Urinary bladder (tissue), 4 donors: ENCODE data around the gene TULP1. TPM values are rescaled to one million over a fixed set of nuclear protein-coding genes. Genes with fewer than 3 reads are reported as not detected.
"Not testable (repeated sequence)": the region's sequence is repeated elsewhere in the genome, so short reads cannot be mapped to it uniquely, and the experiment has no call there.

Experiments
- DNase-seq: peaks from one replicate; pipeline ENCODE4 v3.0.0-alpha.2; 2015; ENCODE audit errors: extremely low spot score
- H3K27ac ChIP-seq: one replicate; pipeline ENCODE4 v1.5.1; 2013; ENCODE audit warnings: low read depth, mild to moderate bottlenecking, moderate library complexity
- H3K36me3 ChIP-seq: one replicate; pipeline ENCODE4 v1.6.1; 2013; ENCODE audit warnings: mild to moderate bottlenecking, moderate library complexity; ENCODE audit not compliant: insufficient read depth
- H3K4me1 ChIP-seq: one replicate; pipeline ENCODE4 v1.6.1; 2013; ENCODE audit warnings: mild to moderate bottlenecking, moderate library complexity; ENCODE audit not compliant: insufficient read depth
- H3K4me3 ChIP-seq: one replicate; pipeline ENCODE4 v1.5.1; 2013; ENCODE audit warnings: low read depth, low read length
- WGBS: extraction: QIAGEN DNeasy Blood & Tissue Kit; methylation state at CpG from one replicate; pipeline ENCODE4 v1.1.7; 2013; 5-methylcytosine and 5-hydroxymethylcytosine counted together
- polyA plus RNA-seq: library from polyadenylated mRNA; stranded (reverse); fragments of 200-250 nt; gene quantifications from one replicate; pipeline ENCODE4 v1.2.3, GENCODE V29; 2013
- total RNA-seq: library from RNA; depleted of rRNA; stranded (reverse); fragments of >200 nt; gene quantifications from one replicate; pipeline ENCODE4 v1.2.3, GENCODE V29; 2014
- donor health status: healthy with polysubstance abuse.
- donor health status: healthy.

TULP1 gene
- total and polyA plus RNA-seq, 2 donors: 0.34 to 1.3 TPM

GRCh38 chr6:35535847-35536246, 23.2 kb upstream of the TULP1 start:
- H3K4me1 ChIP-seq, H3K27ac ChIP-seq, H3K36me3 ChIP-seq, H3K4me3 ChIP-seq, DNase-seq: not testable (repeated sequence)
- 74% methylated on average over 6 of the region's 6 CpGs for WGBS

DNA sequence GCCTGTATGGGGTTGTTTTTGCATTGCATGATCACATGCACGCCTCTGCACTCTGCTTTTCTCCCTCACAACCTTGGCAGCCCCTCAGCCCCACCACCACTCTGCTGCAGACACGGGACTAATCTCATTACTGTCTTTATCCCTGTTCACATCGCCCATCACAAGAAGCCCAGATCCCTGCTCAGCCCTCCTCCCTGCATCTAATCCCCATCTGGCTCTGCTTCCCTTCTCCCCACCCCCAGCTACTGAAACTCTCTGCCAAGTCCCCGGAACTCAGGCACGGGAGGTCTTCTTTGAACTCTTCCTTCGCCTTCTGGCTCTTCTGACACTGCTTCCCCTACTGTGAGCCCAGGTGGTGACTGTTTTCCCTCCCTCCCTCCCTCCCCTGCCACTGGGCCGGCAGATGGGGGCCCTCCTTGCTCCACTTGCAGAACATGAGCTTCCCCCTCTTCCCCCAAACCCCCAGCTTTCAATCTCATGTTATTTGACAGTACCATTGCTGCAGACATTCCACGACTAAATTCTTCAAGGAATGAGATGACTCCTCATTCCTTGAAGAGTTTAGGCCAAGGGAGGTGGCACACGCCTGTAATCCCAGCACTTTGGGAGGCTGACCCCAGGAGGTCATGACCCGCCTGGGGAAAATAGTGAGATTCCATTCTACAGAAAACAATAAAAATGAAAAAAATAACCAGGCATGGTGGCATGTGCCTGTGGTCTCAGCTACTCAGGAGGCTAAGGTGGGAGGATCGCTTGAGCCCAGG, 21.9 kb upstream of the TULP1 start:
- Histone ChIP-seq H3K4me3 (no peak overlapping the region), H3K4me1 (no peaks in the 10 kb centered on the region), H3K27ac (no peak overlapping the region), H3K36me3 (no peaks in the 10 kb centered on the region)
- DNase-seq: peak; percentile 64
- 31% methylated on average over 11 of the region's 11 CpGs for WGBS

DNA sequence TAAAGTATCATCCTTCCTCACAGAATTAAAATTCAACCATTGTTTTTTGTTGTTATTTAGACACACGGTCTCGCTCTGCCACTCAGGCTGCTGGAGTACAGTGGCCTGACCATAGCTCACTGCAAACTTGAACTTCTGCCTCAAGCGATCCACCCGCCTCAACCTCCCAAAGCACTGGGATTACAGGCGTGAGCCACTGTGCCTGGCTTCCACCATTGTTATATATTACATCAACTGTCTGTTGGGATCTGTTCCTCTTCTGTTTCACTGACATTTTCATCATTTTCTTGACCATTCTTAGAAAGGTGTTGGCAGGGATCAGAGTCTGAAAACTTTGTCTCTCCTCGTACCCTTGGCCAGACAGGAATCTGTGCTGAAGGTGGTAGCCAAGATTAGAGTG, 21.3 kb upstream of the TULP1 start:
- no peak overlapping the region for H3K4me3 ChIP-seq
- WGBS: 35% methylated on average over 6 of the region's 6 CpGs
- H3K27ac ChIP-seq: no peak overlapping the region
- H3K36me3 ChIP-seq: no peaks in the 10 kb centered on the region
- DNase-seq: no peak
- no peaks in the 10 kb centered on the region for H3K4me1 ChIP-seq

- no peak overlapping the region for H3K27ac ChIP-seq
- no peak for DNase-seq
- 49% methylated on average over 4 of the region's 4 CpGs for WGBS
- H3K36me3 ChIP-seq: no peaks in the 10 kb centered on the region
- H3K4me1 ChIP-seq: no peaks in the 10 kb centered on the region
- no peak overlapping the region for H3K4me3 ChIP-seq
These were observed 19.4 kb upstream of the TULP1 start for GRCh38 chr6:35532126-35532525.

GRCh38 chr6:35524380-35525020, 11.8 kb upstream of the TULP1 start:
- 94% methylated on average over 3 of the region's 3 CpGs for WGBS
- no peaks in the 10 kb centered on the region for H3K36me3 ChIP-seq
- DNase-seq: no peak
- no peak overlapping the region for H3K4me3 ChIP-seq
- no peak overlapping the region for H3K27ac ChIP-seq
- H3K4me1 ChIP-seq: no peaks in the 10 kb centered on the region

DNA sequence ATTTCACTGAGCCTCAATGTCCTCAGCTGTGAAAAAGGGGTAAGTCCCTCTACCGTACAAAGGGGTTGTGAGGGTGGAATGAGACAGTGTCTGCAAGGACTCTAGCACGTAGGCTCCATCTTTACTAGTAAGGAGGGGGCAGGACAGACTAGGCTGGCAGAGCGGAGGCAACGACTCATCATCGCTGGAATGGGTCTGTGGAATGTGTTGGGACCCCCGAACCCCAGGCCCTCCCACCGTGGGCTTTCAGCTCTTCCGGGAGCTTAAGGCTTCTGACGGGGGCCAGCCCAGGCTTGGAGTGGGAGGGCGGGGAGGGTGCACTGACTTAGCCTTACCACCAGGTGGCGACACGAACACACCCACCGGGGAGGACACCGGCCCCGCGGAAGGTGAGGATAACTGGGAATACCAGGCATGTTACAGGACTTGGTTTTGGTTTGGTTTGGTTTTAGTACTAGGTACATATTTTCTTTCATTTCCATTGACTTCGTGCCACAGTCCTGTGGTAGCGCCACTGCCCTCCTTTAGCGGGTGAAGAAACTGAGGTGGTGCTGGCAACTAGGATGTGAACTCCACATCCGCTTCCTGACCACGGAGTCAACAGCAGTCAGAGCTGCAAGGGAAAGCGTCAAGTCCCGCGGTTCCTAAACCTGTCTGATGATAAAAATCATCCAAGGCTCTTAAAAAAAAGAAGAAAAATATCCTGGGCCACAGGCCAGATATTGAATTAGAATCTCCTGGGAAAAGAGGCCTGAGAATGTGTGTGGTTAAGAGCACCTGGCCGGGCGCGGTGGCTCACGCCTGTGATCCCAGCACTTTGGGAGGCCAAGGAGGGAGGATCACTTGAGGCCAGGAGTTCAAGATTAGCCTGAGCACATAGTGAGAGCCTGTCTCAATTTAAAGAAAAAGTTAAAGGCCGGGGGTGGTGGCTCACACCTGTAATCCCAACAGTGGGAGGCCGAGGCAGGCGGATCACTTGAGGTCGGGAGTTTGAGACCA, 10.3 kb upstream of the TULP1 start:
- Histone ChIP-seq H3K4me1 (no peaks in the 10 kb centered on the region), H3K4me3 (no peak overlapping the region), H3K36me3 (no peaks in the 10 kb centered on the region), H3K27ac (no peak overlapping the region)
- no peak for DNase-seq
- WGBS: 34% methylated on average over 32 of the region's 32 CpGs

DNA sequence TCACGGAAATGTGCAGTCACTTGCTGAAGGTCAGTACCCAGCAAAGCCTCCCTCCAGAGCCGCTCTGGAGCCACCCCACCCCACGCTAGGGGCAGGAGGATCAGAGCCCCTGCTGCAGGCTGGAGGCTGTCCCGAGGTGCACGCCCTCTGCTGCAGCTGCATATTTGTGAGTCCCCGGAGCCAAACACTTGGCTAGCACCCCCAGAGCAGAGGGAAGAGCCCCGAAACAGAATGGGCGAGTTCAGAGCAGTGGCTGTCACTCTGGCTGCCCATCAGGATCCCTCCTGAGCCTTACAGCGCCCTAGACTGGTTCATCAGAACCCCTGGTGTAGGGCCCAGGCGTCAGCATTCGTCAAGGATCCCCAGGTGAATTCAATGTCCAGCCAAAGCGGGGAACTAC, 9.5 kb upstream of the TULP1 start:
- H3K4me3 ChIP-seq: no peak overlapping the region
- no peak overlapping the region for H3K27ac ChIP-seq
- no peaks in the 10 kb centered on the region for H3K36me3 ChIP-seq
- no peak for DNase-seq
- H3K4me1 ChIP-seq: no peaks in the 10 kb centered on the region
- WGBS: 76% methylated on average over 12 of the region's 12 CpGs

- H3K4me3 ChIP-seq: no peak overlapping the region
These were observed 8.5 kb upstream of the TULP1 start for GRCh38 chr6:35521235-35521634.

GRCh38 chr6:35519313-35520015, 6.8 kb upstream of the TULP1 start:
- H3K4me3 ChIP-seq: no peak overlapping the region
- H3K36me3 ChIP-seq: no peaks in the 10 kb centered on the region
- 88% methylated on average over 9 of the region's 9 CpGs for WGBS
- H3K27ac ChIP-seq: no peak overlapping the region
- DNase-seq: no peak
- no peaks in the 10 kb centered on the region for H3K4me1 ChIP-seq

More at GRCh38 chr6:35521235-35521634, 8.5 kb upstream of the TULP1 start:
- Histone ChIP-seq H3K4me1 (no peaks in the 10 kb centered on the region), H3K36me3 (no peaks in the 10 kb centered on the region), H3K27ac (no peak overlapping the region)
- WGBS: 90% methylated on average over 4 of the region's 4 CpGs
- no peak for DNase-seq

GRCh38 chr6:35518566-35519312, 6.0 kb upstream of the TULP1 start:
- Histone ChIP-seq H3K36me3 (no peaks in the 10 kb centered on the region), H3K27ac (no peak overlapping the region), H3K4me3 (no peak overlapping the region), H3K4me1 (no peaks in the 10 kb centered on the region)
- no peak for DNase-seq
- 96% methylated on average over 6 of the region's 6 CpGs for whole genome bisulfite sequencing

DNA sequence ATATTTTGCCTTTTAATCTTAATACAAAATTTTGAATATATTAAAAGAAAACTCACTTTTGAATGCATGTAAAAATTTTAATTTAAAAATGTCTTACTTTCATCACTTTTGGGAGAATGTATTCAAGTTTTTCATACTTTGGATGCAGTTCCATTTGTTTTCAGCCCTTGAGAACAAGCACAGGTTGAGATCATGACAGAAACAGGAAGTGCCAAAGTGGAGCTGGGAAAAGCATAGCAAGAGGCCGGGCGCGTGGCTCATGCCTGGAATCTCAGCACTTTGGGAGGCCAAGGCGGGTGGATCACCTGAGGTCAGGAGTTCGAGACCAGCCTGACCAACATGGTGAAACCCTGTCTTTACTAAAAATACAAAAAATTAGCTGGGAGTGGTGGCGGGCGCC, 5.3 kb upstream of the TULP1 start:
- 82% methylated on average over 7 of the region's 7 CpGs for WGBS

DNA sequence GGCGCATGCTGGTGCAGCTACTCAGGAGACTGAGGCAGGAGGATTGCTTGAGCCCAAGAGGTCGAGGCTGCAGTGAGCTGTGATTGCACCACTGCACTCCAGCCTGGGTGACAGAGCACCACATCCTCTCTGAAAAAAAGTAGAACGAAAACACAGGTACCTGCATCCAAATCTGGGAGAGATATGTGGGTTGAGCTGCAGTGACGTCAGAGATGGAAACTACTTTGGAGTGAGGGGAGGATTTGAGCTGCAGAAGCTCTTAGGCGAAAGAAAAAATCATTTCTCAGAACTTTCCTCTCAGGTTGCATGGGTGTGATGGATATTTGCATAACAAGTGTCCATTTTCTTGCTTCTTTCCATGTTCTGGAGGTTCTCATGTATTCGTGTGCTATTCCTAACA, 4.0 kb upstream of the TULP1 start:
- Histone ChIP-seq H3K4me3 (no peak overlapping the region), H3K4me1 (no peaks in the 10 kb centered on the region), H3K27ac (no peak overlapping the region), H3K36me3 (no peaks in the 10 kb centered on the region)
- 62% methylated on average over 6 of the region's 6 CpGs for WGBS
- DNase-seq: no peak

More for the DNA sequence above, 5.3 kb upstream of the TULP1 start:
- H3K4me3 ChIP-seq, H3K4me1 ChIP-seq, H3K27ac ChIP-seq, H3K36me3 ChIP-seq, DNase-seq: not testable (repeated sequence)
